ENCODE measurements around the gene RTP5. TPM values are rescaled to one million over a fixed set of nuclear protein-coding genes. Genes with fewer than 3 reads are reported as not detected.
"Not testable (repeated sequence)": the region's sequence is repeated elsewhere in the genome, so short reads cannot be mapped to it uniquely, and the experiment has no call there.

Gene RTP5
- total RNA-seq, 1 donor from 2014 or later: not detected

GRCh38 chr2:241903121-241904010, 33.8 kb downstream of the RTP5 start:
- Mint-ChIP-seq H3K4me3 (ENCODE audit: unreplicated experiment) (no peak overlapping the region), H3K4me1 (ENCODE audit: low read depth, unreplicated experiment) (peaks cover 17% of the 10 kb centered on the region), H3K27me3 (ENCODE audit: unreplicated experiment) (no peaks in the 10 kb centered on the region), H3K27ac (ENCODE audit: unreplicated experiment) (no peak overlapping the region), H3K9me3 (ENCODE audit: unreplicated experiment) (peaks cover 2% of the 10 kb centered on the region), H3K36me3 (ENCODE audit: unreplicated experiment) (no peaks in the 10 kb centered on the region)
- TF ChIP-seq CTCF (IDR thresholded peaks at IDR 0.05; ENCODE audit: partially characterized antibody, unreplicated experiment): no peak
- DNase-seq: no peak

- Mint-ChIP-seq H3K4me3 (ENCODE audit: unreplicated experiment) (no peak overlapping the region), H3K9me3 (ENCODE audit: unreplicated experiment) (peaks cover 2% of the 10 kb centered on the region), H3K27ac (ENCODE audit: unreplicated experiment) (no peak overlapping the region), H3K36me3 (ENCODE audit: unreplicated experiment) (no peaks in the 10 kb centered on the region), H3K4me1 (ENCODE audit: low read depth, unreplicated experiment) (peaks cover 16% of the 10 kb centered on the region), H3K27me3 (ENCODE audit: unreplicated experiment) (no peaks in the 10 kb centered on the region)
- TF ChIP-seq CTCF (IDR thresholded peaks at IDR 0.05; ENCODE audit: partially characterized antibody, unreplicated experiment): no peak
- DNase-seq: no peak
Measured at GRCh38 chr2:241904011-241904718, 34.6 kb downstream of the RTP5 start.

GRCh38 chr2:241904791-241905710, 35.5 kb downstream of the RTP5 start:
- peaks cover 10% of the 10 kb centered on the region for H3K4me1 Mint-ChIP-seq (ENCODE audit: low read depth, unreplicated experiment)
- no peak for DNase-seq
- no peaks in the 10 kb centered on the region for H3K36me3 Mint-ChIP-seq (ENCODE audit: unreplicated experiment)
- no peak overlapping the region for H3K4me3 Mint-ChIP-seq (ENCODE audit: unreplicated experiment)
- TF ChIP-seq CTCF (IDR thresholded peaks at IDR 0.05; ENCODE audit: partially characterized antibody, unreplicated experiment): no peak
- peaks cover 2% of the 10 kb centered on the region for H3K9me3 Mint-ChIP-seq (ENCODE audit: unreplicated experiment)
- no peak overlapping the region for H3K27ac Mint-ChIP-seq (ENCODE audit: unreplicated experiment)
- no peaks in the 10 kb centered on the region for H3K27me3 Mint-ChIP-seq (ENCODE audit: unreplicated experiment)

- no peak overlapping the region for H3K4me3 Mint-ChIP-seq (ENCODE audit: unreplicated experiment)
- peaks cover 4% of the 10 kb centered on the region for H3K9me3 Mint-ChIP-seq (ENCODE audit: unreplicated experiment)
- no peak overlapping the region for H3K27ac Mint-ChIP-seq (ENCODE audit: unreplicated experiment)
- H3K4me1 Mint-ChIP-seq (ENCODE audit: low read depth, unreplicated experiment): peaks cover 9% of the 10 kb centered on the region
- no peak for DNase-seq
- TF ChIP-seq CTCF (IDR thresholded peaks at IDR 0.05; ENCODE audit: partially characterized antibody, unreplicated experiment): no peak
- peaks cover 3% of the 10 kb centered on the region for H3K36me3 Mint-ChIP-seq (ENCODE audit: unreplicated experiment)
- no peaks in the 10 kb centered on the region for H3K27me3 Mint-ChIP-seq (ENCODE audit: unreplicated experiment)
Measured at GRCh38 chr2:241905716-241906377, 36.3 kb downstream of the RTP5 start.

- not testable (repeated sequence) for H3K4me1 Mint-ChIP-seq (ENCODE audit: low read depth, unreplicated experiment); DNase-seq; H3K9me3 Mint-ChIP-seq (ENCODE audit: unreplicated experiment); H3K4me3 Mint-ChIP-seq (ENCODE audit: unreplicated experiment); H3K27ac Mint-ChIP-seq (ENCODE audit: unreplicated experiment); H3K36me3 Mint-ChIP-seq (ENCODE audit: unreplicated experiment); H3K27me3 Mint-ChIP-seq (ENCODE audit: unreplicated experiment)
Measured at GRCh38 chr2:241906378-241906770, 36.8 kb downstream of the RTP5 start.

Measured in glutamatergic neuron (in vitro differentiated cells).